Glomerular visceral epithelial cell (primary cell): ENCODE data around the gene CTRB1.

ENCODE experiments used
- DNase-seq: peaks from one replicate; pipeline ENCODE4 v3.0.0-alpha.2; 2016; ENCODE audit errors: extremely low spot score

The CTRB1 gene

DNA sequence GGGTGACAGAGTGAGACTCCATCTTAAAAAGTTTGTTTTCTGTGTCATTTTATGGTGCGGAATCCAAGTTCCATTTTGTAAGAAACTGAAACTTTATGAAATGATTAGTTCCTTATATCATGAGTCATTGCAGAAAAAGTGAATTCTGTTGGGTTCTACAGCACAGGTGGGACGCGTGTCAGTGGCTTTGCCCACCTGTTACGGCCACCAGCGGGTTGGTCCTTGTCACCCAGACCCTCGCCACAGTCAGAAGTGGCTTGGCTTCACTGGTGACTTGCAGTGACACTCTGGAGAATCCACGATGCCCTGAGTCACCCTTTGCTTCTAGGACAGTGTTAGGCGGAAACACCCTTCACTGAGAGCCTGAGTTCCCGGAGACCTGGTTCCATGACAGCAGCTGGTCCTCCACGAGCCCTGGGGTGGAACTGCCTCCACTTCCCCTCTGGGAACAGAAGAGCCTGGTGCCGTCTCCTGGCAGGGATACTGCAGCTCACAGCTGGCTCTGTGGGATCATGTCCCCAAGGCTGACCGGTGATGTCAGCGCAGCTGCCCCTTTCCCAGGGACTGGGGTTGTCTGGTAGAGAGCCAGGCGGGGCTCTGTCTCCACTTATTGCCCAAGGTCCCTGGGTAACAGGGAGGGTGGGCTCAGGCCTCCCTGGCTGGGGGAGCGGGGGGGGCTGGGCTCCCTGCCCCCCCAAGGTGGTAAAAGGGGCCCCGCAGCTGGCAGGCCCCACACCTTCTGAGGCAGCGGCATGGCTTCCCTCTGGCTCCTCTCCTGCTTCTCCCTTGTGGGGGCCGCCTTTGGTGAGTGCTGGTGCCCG is at the start of gene CTRB1:
CTRB1 (plus strand) TSS at position 733 of the 821 bp plus-strand sequence; CDS start at position 753, 20 bp downstream.
- no peak for DNase-seq

DNA sequence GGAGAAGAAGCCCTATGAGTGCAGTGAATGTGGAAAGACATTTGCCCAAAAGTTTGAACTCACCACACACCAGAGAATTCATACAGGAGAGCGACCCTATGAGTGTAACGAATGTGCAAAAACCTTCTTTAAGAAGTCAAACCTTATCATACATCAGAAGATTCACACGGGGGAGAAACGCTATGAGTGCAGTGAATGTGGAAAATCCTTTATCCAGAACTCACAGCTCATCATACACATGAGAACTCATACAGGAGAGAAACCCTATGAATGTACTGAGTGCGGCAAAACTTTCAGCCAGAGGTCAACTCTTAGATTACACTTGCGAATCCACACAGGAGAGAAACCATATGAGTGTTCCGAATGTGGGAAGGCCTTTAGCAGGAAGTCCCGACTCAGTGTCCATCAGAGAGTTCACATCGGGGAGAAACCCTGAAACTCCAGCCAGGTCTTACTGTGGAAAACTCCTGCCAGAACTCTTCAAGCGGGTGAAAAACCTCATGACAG is 48.8 kb upstream of the CTRB1 start:
- no peak for DNase-seq

DNA sequence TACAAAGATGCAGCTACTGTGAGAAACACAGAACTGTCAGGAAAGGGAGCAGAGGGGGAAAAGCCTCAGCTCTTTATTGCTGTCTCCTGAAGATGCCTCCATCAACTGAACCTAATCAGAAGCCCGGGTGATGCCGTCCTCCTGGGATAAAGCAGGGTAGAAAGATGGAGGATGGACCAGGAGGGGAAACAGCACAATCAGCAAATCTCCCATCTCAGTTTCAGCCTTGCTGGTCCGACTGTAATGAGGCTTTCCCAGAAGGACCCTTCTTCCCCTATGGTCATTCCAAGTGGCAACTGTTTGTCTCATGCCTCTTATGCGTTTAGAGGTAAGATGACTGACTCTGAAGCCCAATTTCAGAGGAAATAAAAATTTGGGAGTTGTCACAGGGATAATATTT is 46.2 kb upstream of the CTRB1 start:
- no peak for DNase-seq

GRCh38 chr16:75175074-75175473 is 43.7 kb upstream of the CTRB1 start:
- DNase-seq: no peak

- no peak for DNase-seq
Observed at GRCh38 chr16:75176926-75177325, 41.9 kb upstream of the CTRB1 start.

DNA sequence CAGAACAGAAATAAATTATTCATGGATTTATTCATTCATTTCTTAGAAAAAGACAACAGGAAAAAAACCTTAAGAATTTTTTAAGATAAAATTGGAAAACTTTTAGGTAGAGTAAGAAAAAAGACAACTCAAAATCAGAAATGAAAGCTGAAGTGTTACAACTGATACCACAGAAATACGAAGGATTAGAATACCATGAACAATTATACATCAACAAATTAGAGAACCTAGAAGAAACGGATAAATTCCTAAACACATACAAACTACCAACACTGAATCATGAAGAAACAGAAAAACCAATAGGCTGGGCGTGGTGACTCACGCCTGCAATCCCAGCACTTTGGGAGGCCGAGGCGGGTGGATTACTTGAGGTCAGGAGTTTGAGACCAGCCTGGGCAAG is 39.6 kb upstream of the CTRB1 start:
- no peak for DNase-seq

DNA sequence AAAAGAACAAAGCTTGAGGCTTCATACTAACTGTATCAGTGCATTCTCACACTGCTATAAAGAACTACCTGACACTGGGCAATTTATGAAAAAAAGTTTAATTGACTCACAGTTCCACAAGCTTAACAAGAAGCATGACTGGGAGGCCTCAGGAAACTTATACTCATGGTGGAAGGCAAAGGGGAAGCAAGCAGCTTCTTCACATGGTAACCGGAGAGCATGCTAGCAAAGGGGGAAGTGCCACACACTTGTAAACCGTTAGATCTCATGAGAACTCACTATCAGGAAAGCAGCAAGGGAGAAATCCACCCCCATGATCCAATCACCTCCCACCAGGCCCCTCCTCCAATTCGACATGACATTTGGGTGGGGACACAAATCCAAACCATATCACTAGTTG is 37.2 kb upstream of the CTRB1 start:
- DNase-seq: no peak

GRCh38 chr16:75188832-75189477 is 29.8 kb upstream of the CTRB1 start:
- no peak for DNase-seq

GRCh38 chr16:75189638-75190245 is 29.0 kb upstream of the CTRB1 start:
- DNase-seq: no peak

DNA sequence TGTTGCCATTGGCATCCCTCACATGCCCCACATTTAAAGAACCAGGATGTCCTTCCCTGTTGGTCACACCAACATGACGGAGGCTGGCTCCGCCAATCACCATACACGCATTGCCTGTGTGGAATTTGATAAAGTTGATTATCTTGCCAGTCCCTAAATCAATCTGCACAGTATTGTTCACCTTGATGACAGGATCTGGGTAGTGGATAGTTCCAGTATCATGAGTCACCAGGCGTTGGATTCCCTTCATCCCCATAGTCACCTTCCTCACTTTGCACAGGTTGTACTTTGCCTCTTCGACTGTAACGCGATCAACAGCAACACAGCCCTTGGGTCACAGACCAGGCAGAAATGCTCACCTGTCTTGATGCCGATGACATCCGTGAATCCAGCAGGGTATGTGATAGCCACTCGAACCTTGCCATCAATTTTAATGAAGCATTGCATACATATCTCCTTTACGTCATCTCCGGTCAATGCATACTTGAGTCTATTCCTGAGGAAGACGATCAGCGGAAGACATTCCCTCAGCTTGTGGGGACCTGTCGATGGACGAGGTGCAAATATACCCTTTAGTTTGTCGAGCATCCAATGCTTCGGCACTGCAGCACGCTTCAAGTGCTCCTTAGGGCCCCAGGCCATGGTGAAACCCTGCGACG is 26.1 kb upstream of the CTRB1 start:
- DNase-seq: no peak

- no peak for DNase-seq
Observed at GRCh38 chr16:75193265-75193650, 25.5 kb upstream of the CTRB1 start.

GRCh38 chr16:75193730-75194444 is 24.9 kb upstream of the CTRB1 start:
- DNase-seq: no peak

- DNase-seq: no peak
Observed at GRCh38 chr16:75195811-75196790, 22.7 kb upstream of the CTRB1 start.

GRCh38 chr16:75196836-75197235 is 22.0 kb upstream of the CTRB1 start:
- no peak for DNase-seq

- no peak for DNase-seq
Observed at GRCh38 chr16:75197522-75198134, 21.2 kb upstream of the CTRB1 start.

DNA sequence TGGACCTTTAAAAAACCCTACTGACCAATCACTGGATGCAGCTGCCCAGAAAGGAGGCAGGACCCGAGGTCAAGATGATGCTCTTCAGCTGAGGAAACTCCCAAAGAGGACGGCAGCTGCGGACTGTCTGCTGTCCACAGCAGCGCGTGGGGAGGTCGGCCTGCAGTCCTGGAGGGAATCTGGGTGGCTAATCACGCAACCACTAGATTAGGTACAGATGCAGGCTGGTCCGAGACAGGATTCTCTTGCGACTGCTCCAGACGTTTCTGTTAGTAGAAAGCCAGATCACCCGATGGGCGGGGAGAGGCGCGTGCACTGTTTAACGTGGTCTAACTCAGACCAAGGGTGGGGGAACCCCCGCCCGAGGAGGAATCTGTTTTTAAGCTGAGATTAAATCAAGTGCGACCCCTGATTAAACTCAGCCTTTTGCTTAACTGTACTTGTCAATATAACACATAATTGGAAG is 20.6 kb upstream of the CTRB1 start:
- no peak for DNase-seq

DNA sequence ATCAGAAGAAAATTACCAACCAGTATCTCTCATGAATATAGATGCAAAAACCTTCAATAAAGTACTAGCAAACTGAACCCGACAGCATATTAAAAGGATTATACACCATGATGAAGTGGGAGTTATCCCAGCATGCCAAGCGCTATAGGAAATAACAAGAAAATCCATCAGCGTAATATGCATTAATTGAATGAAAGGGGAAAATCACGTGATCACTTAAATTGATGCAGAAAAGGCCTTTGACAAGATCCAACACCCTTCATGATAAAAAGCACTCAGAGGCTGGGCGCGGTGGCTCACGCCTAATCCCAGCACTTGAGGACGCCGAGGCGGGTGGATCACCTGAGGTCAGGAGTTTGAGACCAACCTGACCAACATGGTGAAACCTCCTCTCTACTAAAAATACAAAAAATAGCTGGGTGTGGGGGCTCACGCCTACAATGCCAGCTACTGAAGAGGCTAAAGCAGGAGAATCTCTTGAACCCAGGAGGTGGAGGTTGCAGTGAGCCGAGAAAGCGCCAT is 16.7 kb upstream of the CTRB1 start:
- DNase-seq: no peak

GRCh38 chr16:75203096-75203495 is 15.7 kb upstream of the CTRB1 start:
- no peak for DNase-seq

DNA sequence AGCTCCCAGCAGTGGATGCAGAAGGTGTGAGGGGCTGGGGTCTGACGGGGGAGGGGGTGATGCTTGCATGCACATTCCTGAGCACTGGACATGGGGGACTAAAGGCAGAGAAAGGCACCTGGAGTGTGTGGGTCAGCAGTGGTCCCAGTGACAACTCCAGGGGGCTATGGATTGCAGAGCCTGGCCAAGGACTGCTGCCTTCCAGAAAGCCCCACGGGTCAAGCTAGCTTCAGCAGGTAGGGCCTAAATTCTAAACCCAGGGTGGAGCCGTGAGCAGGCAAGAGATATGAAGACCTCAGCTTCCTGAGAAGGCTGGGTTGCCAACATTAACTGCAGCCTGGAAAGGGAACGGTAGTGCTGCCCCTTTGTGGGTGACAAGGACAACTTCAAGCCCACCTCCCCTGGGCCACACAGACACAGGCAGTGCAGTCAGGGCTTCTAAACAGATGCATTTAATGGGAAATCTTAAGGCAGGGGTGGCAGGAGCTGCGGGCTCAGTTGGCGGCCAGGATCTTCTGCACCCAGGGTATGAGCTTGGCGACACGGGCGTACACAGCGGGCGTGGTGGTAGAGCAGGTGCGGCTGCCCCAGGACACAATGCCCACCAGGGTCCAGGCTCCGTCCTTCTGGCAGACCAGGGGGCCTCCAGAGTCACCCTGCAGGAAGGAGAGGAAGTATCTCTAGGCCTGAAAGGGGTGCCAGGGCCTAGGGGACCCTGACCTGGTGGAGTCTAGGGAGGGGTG is 14.9 kb upstream of the CTRB1 start:
- DNase-seq: no peak
